Liver (tissue), 3 donors: ENCODE results near the gene MAN2B1.

Experiments used
- ATF3 ChIP-seq: IDR thresholded peaks from 2 replicates; pipeline ENCODE4 v1.6.1; 2016; ENCODE audit warnings: antibody characterized with exemption
- CTCF ChIP-seq: fragments of 150-350 bp; IDR thresholded peaks from 2 replicates; pipeline ENCODE4 v1.5.1; 2017; ENCODE audit warnings: improper control_type of control experiment, low read depth, low read length; ENCODE audit not compliant: missing input control
- EGR1 ChIP-seq, 2 donors: IDR thresholded peaks; 2 replicates each; pipeline ENCODE4 v1.6.1; 2016 to 2018; ENCODE audit warnings: antibody characterized with exemption in 2 of 2, low read depth in 2 of 2
- FOXA1 ChIP-seq: IDR thresholded peaks from 2 replicates; pipeline ENCODE4 v1.6.1; 2016; ENCODE audit warnings: antibody characterized with exemption
- FOXA2 ChIP-seq: IDR thresholded peaks from 2 replicates; pipeline ENCODE4 v1.6.1; 2016; ENCODE audit warnings: antibody characterized with exemption
- JUND ChIP-seq, 2 donors: IDR thresholded peaks; 2 replicates each; pipeline ENCODE4 v1.6.1; 2016; ENCODE audit warnings: antibody characterized with exemption in 2 of 2
- NR2F2 ChIP-seq: IDR thresholded peaks from 2 replicates; pipeline ENCODE4 v1.6.1; 2016; ENCODE audit warnings: antibody characterized with exemption
- RAD21 ChIP-seq, 2 donors: IDR thresholded peaks; 2 replicates each; pipeline ENCODE4 v1.6.1; 2016; ENCODE audit warnings: antibody characterized with exemption in 2 of 2, mild to moderate bottlenecking in 2 of 2
- TAF1 ChIP-seq: conservative IDR thresholded peaks from 2 replicates; pipeline ENCODE4 v1.6.1; 2016; ENCODE audit warnings: antibody characterized with exemption, mild to moderate bottlenecking
- YY1 ChIP-seq: IDR thresholded peaks from 2 replicates; pipeline ENCODE4 v1.6.1; 2016; ENCODE audit warnings: antibody characterized with exemption, mild to moderate bottlenecking
- ZBTB33 ChIP-seq: IDR thresholded peaks from 2 replicates; pipeline ENCODE4 v1.6.1; 2016; ENCODE audit warnings: antibody characterized with exemption
- TF ChIP-seq, protein P1 (sequence below): IDR thresholded peaks from 2 replicates; pipeline ENCODE4 v1.6.1; 2016; ENCODE audit warnings: antibody characterized with exemption, mild to moderate bottlenecking
- TF ChIP-seq, protein P2 (sequence below): IDR thresholded peaks from 2 replicates; pipeline ENCODE4 v1.6.1; 2016; ENCODE audit warnings: antibody characterized with exemption
- donor health status: healthy.
- donor health status: healthy.

DNA sequence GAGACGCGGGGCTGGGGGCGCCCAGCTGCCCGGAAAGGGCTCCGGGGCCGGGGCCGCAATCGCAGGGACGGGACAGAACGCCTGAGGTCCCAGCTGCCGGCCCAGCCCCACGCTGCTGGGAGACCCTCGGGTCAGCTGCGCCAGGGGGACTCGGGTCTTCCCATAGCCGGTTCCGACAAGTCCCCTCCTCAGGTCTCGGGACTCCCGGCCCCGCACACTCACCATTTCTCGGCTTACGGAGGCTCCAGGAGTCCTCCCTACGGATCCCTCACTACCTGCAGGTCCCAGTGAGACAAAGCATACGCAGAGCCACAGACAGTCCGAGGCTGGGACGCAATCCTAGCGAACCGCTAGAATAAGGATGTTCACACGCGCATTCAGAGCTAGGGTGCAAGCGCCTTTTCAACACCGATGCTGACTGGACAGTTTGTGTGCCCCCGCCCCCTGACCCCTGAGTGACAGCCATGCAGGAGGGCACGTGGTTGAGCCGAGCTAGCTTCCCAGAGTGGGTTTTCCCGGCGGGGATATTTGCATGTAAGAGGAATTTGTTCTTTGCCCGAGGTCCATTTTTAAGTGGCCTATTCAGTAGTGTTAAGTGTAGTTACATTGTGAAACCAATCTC, 69.5 kb downstream of the MAN2B1 start:
- TF ChIP-seq ATF3 (no peak), CTCF (no peak), NR2F2 (no peak), TAF1 (peak; percentile 46), JUND (IDR thresholded peaks at IDR 0.05) (no peak), YY1 (peak; percentile 43), FOXA2 (no peak), ZBTB33 (no peak), RAD21 (IDR thresholded peaks at IDR 0.05) (peak in 1 of 2 donors; percentile 22), EGR1 (IDR thresholded peaks at IDR 0.05; ENCODE audit: low read depth in 2 of 2) (no peak), FOXA1 (no peak)
- TF ChIP-seq, protein P1, sequence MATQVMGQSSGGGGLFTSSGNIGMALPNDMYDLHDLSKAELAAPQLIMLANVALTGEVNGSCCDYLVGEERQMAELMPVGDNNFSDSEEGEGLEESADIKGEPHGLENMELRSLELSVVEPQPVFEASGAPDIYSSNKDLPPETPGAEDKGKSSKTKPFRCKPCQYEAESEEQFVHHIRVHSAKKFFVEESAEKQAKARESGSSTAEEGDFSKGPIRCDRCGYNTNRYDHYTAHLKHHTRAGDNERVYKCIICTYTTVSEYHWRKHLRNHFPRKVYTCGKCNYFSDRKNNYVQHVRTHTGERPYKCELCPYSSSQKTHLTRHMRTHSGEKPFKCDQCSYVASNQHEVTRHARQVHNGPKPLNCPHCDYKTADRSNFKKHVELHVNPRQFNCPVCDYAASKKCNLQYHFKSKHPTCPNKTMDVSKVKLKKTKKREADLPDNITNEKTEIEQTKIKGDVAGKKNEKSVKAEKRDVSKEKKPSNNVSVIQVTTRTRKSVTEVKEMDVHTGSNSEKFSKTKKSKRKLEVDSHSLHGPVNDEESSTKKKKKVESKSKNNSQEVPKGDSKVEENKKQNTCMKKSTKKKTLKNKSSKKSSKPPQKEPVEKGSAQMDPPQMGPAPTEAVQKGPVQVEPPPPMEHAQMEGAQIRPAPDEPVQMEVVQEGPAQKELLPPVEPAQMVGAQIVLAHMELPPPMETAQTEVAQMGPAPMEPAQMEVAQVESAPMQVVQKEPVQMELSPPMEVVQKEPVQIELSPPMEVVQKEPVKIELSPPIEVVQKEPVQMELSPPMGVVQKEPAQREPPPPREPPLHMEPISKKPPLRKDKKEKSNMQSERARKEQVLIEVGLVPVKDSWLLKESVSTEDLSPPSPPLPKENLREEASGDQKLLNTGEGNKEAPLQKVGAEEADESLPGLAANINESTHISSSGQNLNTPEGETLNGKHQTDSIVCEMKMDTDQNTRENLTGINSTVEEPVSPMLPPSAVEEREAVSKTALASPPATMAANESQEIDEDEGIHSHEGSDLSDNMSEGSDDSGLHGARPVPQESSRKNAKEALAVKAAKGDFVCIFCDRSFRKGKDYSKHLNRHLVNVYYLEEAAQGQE: peak; percentile 61
- TF ChIP-seq, protein P2, sequence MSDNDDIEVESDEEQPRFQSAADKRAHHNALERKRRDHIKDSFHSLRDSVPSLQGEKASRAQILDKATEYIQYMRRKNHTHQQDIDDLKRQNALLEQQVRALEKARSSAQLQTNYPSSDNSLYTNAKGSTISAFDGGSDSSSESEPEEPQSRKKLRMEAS: peak; percentile 54
